GM12892 (cell line): ENCODE measurements around the gene ACSL4.

Experiments used
- POLR2AphosphoS5 ChIP-seq: IDR thresholded peaks from 2 replicates; pipeline ENCODE4 v1.6.1; 2011; ENCODE audit warnings: low read depth, low read length, control low read depth
- TAF1 ChIP-seq: IDR thresholded peaks from 2 replicates; pipeline ENCODE4 v1.6.1; 2011; ENCODE audit warnings: low read depth, mild to moderate bottlenecking, control low read depth, low read length, borderline replicate concordance

DNA sequence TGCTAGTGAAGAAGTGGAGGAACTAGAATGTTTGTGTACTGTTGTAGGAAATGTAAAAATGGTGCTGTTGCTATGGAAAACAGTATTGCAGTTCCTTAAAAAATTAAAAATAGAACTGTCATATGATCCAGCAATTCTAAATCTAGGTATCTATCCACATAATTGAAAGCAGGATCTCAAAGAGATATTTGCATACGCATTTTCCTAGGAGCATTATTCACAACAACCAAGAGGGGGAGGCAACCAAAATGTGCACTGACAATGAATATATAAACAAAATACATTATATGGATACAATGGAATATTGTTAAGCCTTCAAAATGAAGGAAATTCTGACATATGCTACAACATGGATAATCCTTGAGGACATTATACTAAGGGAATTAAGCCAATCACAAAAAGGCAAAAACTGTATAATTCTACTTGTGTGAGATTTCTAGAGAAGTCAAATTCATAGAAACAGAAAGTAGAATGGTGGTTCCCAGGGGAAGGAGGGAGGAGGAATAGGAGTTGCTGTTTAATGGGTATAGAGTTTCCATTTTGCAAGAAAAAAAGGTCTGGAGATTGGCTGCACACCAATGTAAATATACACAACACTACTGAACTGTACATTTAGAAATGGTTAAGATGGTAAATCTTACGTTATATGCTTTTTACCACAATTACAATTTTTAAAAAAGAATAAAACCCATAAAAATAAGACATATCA, 72.5 kb downstream of the ACSL4 start:
- TF ChIP-seq TAF1 (no peak), POLR2AphosphoS5 (no peak)
